HG02973 (cell line): Measurements from ENCODE around the gene MLLT6.

ENCODE experiments used
- ATAC-seq: cut with Tn5 transposase; IDR thresholded peaks from one replicate; pipeline ENCODE4 v1.9.1; 2021; ENCODE audit warnings: moderate library complexity; ENCODE audit not compliant: unreplicated experiment

Gene MLLT6

DNA sequence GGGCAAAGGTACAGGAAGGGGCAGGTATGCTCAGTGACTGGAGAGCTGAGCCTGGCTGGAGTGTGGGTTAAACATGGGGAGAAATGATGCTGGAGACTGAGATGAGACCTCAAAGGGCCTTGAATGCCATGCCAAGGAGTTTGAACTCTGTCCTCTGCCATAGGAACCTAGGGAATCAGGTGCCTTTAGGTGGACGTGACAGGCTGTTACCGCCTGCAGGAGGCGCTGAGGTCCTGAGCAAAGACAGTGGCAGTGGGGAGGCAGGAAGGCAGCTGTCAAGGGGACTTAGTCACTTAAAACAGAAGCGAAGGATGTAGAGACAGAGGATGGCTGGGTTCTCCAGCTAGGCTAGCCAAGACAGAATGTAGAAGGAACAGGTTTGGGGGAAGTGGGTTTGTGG is 56.5 kb downstream of the MLLT6 start:
- no peak for ATAC-seq

DNA sequence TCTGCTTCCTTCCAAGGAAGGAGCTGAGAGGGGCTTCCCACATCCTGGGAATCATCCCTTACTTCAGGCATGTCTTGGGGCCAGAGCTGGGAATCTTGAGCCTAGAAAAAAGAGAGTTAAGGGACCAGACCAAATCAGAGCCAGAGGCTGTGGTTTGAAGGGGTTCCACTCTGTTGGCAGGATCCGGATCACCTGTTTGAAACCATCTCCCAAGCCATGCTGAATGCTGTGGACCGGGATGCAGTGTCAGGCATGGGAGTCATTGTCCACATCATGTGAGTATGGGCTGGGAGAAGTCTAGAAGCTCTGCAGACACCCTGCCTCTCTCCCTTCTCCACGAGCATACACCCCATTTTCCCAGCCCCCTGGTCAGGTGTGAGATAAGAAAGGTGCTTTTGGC is 57.2 kb downstream of the MLLT6 start:
- no peak for ATAC-seq

DNA sequence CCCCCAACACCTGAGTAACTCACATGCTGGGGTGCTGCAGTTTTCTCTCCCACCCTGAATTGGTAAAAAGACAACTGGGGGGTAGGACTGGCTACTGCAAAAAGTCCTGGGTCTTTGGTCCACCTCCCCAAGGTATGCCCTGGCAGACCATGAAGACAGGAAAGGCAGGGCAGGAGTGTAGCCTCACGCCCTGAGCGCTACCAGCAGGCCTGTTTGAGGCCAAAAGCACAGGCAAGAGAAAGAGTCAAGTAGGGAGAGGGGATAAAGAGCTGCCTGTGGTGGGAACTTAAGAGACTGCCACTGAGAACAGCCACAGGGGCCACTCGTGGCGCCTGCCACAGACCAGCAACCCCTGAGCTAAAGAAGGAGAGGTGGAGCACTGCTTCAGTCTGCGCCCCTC is 61.3 kb downstream of the MLLT6 start:
- ATAC-seq = no peak

DNA sequence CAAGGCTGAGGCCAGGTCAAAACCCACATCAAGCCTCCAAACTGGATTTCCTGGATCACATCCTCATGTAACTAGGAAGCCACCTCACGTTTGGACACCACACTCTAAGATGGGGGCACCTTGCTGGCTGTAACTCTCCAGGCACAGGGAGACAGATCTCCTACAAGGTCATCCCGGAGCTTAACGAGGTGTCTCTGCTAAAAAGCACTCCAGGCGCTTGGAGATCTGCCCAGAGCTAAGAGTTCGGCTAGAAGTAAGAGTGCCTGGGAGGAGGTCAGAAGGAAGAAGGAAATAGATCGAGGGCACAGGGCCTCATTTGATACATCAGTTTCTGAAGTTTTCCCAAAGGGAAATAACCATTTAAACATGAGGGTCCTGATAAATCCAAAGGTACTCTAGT is 63.3 kb downstream of the MLLT6 start:
- no peak for ATAC-seq

DNA sequence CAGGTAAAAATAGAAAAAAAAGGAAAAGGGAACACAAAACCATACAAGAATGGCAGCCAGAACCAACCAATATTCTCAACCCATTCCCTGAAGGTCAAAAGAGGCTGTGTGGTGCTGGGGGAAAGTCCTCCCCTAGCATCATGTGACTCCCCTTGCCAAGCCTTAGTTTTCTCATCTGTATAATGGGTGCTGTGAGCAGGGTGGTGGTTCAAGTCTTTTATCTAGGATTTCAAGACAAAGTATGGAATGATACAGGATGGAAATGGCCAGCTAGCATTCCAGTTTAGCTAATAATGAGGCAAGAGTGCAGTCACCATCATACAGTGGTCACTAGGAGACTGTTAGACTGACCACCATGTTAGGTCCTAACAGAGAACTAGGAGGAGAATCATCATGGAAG is 68.2 kb downstream of the MLLT6 start:
- ATAC-seq = no peak

DNA sequence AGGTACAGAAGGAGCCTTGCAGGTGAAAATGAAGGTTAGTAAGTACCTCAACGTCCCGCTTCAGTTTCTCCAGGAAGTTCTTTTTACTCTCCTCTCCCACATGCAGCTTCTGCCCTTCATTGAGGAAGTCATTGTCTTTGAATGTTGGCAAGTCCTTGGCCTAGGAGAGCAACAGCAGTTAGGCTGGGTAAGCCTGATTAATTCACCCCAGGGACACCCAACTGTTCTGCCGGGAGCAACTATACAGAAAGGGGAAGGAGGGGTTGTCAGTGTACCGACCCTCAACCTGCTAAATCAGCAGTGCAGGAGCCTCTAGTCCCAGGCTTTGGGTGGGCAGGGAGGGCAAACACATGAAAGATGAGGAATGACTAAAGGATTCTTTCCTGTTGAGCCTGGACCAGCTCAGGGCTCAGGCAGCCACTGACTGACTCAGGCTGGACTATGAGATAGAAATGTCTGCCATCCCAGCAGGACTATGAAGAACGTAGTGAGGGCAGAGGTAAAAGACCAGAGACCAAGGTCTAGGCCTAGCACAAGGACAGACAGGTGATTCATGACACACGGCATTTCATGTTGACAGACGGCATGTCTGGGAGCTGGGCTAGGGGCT is 72.7 kb downstream of the MLLT6 start:
- no peak for ATAC-seq
